GM21737 (cell line): Measurements from ENCODE around the gene LANCL2.
"Not testable (repeated sequence)": the region's sequence is repeated elsewhere in the genome, so short reads cannot be mapped to it uniquely, and the experiment has no call there.

Source experiments
- ATAC-seq: cut with Tn5 transposase; IDR thresholded peaks from one replicate; pipeline ENCODE4 v1.9.1; 2021; ENCODE audit warnings: mild to moderate bottlenecking, moderate library complexity; ENCODE audit not compliant: unreplicated experiment

The LANCL2 gene

DNA sequence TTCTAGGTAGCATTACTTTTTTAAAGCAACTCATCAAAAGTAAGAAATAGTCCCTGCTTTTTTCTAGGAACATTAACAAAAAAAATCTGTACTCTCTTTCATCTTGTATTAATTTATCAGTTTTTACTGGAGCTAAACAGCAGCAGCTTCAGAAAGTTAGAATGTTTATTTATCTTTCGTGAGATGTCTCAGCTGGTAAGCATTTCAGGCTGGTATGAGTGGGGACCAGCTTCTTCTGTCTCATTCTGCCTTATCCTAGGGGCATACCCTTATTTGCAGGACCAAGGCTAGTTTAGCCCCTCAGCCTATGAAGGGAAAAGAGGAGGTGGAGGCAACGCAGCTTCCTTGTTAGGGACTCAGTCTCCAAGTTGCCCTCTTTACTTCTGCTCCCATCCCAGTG is 35.1 kb downstream of the LANCL2 start:
- no peak for ATAC-seq

- not testable (repeated sequence) for ATAC-seq
These were observed 37.4 kb downstream of the LANCL2 start for GRCh38 chr7:55402506-55402905.

DNA sequence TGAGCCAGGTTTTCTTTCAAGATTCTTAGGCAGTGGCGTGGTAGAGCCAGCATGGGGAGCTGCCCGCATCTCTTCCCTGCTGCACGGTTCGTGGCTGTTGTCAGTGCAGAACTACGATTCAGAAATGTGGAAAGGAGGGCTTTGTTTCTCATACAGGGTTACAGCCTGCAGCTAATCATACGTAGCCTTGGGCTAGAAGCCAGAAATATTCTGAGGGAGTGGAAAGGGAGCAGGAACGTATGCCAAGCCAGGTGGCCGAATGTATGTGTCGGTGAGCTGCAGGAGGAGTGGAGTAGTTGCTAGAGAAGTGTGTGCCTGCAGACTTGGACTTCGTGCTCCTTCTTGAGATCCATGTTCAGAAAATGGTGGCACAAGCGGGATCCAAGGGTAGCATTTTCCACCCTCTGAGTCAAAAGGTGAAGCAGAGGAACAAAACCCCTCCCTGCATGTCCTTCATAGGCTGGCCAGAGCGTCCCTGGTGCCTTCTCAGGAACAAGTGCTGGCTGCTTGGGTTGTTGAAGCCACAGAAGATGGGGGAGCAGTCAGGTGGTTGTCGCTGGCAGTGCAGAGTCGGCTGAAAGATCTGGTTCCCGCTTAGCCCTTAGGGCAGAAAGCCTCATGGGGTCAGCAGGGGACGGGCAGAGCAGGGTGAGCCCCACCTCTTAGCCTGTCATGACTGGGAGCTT is 40.9 kb downstream of the LANCL2 start:
- ATAC-seq: no peak

GRCh38 chr7:55409482-55410225 is 44.5 kb downstream of the LANCL2 start:
- ATAC-seq: peak; percentile 64

DNA sequence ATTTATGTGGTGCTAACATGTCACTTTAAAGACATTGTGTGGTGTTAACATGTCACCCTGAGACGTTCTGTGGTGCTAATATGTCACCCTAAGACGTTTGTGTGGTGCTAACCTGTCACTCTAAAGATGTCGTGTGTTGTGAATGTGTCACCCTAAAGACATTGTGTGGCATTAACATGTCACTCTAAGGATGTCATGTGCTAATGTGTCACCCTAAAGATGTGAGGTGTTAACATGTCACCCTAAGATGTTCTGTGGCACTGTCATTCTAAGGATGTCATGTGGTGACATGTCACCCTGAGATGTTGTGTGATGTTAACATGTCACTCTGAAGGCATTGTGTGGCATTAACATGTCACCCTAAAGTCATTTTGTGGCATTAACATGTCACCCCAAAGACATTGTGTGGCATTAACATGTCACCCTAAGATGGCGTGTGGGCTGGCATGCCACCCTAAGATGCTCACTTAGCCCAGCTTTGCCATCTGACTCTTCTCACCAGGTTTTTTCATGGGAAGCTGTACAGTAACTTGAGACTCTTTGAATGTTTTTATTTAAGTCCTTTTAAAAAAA is 45.6 kb downstream of the LANCL2 start:
- ATAC-seq: no peak

DNA sequence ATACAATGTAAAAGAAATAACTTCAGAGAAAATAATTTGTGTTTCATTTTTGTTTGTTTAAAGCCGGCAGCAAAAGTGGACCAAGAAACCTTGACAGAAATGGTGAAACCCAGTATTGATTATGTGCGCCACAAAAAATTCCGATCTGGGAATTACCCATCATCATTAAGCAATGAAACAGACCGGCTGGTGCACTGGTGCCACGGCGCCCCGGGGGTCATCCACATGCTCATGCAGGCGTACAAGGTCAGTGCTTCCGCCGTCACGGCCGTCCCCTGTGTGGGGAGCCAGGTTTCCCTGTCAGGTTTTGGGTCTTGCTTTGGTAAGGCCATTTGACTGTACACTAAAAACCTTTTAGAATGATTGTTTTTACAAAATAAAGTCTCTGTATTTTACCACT is 46.7 kb downstream of the LANCL2 start:
- no peak for ATAC-seq

- no peak for ATAC-seq
These were observed 48.3 kb downstream of the LANCL2 start for GRCh38 chr7:55413442-55413841.

GRCh38 chr7:55415173-55415778 is 50.1 kb downstream of the LANCL2 start:
- peak; percentile 86 for ATAC-seq

DNA sequence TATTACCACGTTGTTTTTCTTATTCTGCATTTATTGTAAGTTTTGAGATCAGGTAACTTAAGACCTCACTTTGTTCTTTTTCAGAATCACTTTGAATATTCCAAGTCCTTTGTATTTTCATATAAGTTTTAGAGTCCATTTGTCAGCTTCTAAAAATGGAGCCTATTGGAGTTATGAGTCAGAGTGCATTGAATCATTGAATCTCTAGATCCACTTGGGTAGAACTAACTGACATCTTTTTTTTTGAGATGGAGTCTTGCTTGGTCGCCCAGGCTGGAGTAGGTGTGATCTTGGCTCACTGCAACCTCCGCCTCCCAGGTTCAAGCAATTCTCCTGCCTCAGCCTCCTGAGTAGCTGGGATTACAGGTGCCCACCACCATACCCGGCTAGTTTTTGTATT is 52.3 kb downstream of the LANCL2 start:
- ATAC-seq: not testable (repeated sequence)

GRCh38 chr7:55420530-55420929 is 55.4 kb downstream of the LANCL2 start:
- ATAC-seq: no peak

- ATAC-seq: no peak
These were observed 58.2 kb downstream of the LANCL2 start for GRCh38 chr7:55423277-55423711.

DNA sequence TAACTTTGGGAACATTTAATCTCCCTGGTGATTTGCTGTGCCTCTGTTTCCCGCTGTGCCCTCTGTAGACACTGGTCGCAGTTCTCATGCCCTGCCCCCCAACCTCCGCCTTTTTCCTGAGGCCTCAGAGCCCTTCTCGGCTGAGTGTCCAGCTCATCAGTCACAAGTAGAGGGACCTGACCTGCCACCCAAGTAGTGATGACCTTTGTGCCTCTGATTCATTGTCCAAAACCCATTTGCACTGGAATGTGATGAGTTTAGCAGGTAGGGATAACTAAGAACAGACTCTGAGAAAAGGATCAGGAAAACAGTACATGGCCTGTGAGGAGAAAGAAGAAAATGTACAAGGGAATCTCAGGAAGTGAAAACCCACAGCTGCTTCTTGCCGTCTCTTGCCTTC is 58.8 kb downstream of the LANCL2 start:
- no peak for ATAC-seq

DNA sequence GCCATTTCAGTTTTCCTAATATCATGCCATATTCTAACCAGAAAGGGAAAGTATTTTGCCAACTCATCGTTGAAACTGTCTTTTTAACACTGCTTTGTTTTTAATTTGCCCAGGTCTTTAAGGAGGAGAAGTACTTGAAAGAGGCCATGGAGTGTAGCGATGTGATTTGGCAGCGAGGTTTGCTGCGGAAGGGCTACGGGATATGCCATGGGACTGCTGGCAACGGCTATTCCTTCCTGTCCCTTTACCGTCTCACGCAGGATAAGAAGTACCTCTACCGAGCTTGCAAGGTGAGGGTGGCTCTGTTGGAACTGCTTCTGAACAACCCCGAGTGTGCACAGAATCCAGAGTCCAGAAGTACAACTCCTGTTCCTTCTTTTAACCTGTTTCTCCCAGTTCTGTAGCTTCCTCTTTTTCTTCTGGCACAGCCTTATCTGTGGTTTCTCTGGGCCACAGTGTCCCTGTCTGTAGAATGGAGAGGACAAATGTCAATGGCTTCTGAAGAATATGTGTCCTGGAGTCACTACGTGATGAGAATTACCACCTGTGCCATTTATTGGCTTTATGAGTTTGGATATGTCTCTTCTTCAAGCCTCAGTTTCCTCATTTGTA is 60.1 kb downstream of the LANCL2 start:
- ATAC-seq: no peak

DNA sequence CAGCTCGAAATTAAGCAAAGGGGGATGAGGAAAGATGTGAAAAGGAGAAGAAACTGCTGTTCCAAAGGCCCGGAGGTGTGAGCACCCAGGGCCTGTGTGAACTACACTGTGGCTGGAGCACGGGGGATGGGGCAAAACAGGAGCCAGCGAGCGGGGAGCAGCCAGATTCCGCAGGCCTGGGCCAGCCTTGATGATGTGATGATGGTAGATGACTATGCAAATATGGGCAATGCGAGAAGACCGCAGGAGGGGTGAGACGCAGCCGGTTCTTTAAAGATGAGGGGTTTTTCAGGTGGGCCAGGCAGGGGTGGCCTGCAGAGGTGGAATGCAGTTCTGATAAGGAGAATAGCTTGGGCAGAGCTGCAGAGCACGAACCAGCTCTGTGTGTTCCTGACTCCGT is 61.5 kb downstream of the LANCL2 start:
- no peak for ATAC-seq

DNA sequence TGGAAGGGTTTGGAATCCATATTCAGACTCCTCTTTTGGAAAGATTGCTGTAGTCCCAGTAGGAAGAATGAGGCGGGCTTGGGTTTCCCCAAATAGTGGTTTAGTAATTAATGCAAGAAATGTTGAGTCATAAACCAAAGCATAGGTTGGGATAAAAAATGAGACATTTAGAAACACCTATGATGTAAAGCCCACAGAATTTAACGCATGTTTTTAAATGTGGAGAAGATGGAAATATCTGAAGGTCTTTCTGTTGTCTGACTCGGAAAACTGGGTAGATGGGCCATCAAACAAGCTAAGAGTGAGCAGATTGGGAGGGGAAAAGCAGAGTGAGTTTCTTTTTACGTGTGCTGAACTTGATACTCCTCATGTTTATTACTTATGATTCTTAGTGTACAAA is 62.2 kb downstream of the LANCL2 start:
- no peak for ATAC-seq

DNA sequence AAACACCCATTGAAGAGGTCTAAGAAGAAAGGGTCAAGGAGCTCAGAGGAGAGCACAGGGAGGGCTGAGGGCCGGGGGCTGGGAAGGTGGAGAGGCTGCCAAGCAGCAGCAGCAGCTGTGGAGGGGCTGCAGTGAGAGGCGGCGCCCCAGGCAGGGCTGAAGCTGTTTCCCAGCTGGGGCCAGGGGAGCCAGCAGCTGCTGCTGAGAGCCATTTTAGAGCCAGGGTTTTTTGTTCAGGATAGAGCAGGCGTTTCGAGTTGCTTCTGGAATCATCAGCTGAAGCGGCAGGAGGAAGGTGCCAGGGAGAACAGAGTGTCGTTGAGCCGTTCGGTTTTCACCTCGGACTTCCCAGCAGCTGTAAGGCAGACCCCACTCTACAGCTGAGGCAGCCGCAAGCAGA is 62.7 kb downstream of the LANCL2 start:
- no peak for ATAC-seq

- ATAC-seq: no peak
These were observed 64.8 kb downstream of the LANCL2 start for GRCh38 chr7:55429835-55430499.

- ATAC-seq: no peak
These were observed 66.8 kb downstream of the LANCL2 start for GRCh38 chr7:55431898-55432297.

DNA sequence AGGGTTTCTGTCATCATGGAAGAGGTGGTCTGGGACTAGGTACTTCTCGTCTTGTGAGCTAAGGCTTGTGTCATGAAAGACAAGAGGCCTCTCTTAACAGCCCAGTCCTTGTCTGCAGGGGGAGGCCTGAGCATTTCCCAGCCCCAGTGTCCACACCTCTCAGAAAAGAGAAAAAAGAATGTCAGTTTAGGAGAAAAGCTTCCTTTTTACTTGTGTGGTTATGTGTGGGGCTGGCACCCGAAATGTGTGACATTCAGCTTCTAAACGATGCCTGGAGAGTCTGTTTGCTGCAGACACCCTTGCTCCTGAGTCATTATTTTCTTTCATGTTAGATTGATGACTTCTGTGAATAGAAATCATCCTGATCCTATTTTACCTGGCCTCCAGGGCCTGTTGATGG is 67.4 kb downstream of the LANCL2 start:
- ATAC-seq: no peak

DNA sequence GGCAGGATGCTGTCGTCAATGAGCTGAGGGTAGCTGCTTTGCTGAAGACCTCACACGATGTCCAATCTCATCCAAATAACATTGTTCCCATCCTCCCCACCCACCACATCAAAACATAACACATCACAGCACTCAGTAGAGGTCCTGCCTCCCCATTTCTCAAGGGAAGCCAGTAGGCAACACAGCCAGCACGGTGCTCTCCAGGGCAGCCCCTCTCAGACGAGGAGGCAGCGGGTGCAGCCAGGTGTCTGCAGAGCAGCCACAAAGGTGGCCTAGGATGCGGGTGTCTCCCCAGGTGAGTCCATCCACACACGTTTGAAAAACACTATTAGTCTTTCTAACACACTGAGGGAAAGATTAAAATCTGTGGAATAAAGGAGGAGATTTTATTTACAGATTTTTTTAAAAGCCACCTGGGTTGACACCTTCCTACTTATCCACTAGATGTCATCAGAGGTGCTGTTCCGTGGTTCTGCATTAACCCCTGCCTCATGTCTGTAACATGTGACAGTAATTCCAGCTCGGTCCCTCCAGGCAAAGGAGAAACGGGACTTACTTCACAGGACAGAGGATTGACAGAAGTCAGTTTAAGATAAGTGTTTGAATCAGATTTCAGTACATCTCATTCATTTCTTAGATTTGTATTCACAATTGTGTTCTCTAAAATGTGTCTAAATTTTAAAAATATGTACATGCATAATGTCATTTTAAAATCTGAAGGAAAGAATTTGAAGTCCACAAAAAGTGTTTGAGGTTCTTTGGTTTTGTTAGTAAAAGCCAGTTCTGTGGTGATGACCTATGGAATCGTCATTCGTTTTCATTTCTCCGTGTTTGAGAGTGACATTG is 68.0 kb downstream of the LANCL2 start:
- ATAC-seq: no peak
